IMR-90 (cell line): ENCODE measurements around the gene PARD3. TPM values are rescaled to one million over a fixed set of nuclear protein-coding genes. Genes with fewer than 3 reads are reported as not detected.

ENCODE experiments used
- ATAC-seq: fragments of 200-7000 bp; cut with Tn5 transposase; 2 replicates; pipeline ENCODE4 v1.9.1; 2020; ENCODE audit warnings: low read depth, mild to moderate bottlenecking, moderate library complexity
- BruUV-seq: library from RNA; stranded (reverse); fragments of 400-500 nt; replicated peaks from 2 replicates; lab custom pipeline; 2021; lab: Mats Ljungman, UMichigan
- CTCF ChIA-PET: fragments of 300-600 bp; formaldehyde crosslinking; extraction: SDS; loops from one replicate; lab custom pipeline; 2021; ENCODE audit warnings: antibody characterized with exemption; lab: Yijun Ruan, JAX
- POLR2A ChIA-PET: fragments of 300-600 bp; sonication (Branson Sonifier 250); formaldehyde crosslinking; loops from one replicate; lab custom pipeline; 2022; ENCODE audit warnings: antibody characterized with exemption; ENCODE audit not compliant: unreplicated experiment; lab: Charles Lee
- DNase-seq: peaks from one replicate; pipeline ENCODE4 v3.0.0; 2013
- H2AFZ ChIP-seq: replicated peaks from 2 replicates; pipeline ENCODE3; 2013; ENCODE audit warnings: low read length, mild to moderate bottlenecking; ENCODE audit not compliant: poor library complexity
- H2AK5ac ChIP-seq: 2 replicates; pipeline ENCODE4 v1.6.1; 2013; ENCODE audit warnings: low read depth, low read length, inconsistent platforms
- H2AK9ac ChIP-seq: replicated peaks from 2 replicates; pipeline ENCODE3; 2013; ENCODE audit warnings: mild to moderate bottlenecking, low read depth, low read length, moderate library complexity; ENCODE audit not compliant: poor library complexity
- H2BK120ac ChIP-seq: 2 replicates; pipeline ENCODE4 v1.6.1; 2013; ENCODE audit warnings: low read depth, low read length, inconsistent platforms
- H2BK15ac ChIP-seq: 3 replicates; pipeline ENCODE4 v1.6.1; 2013; ENCODE audit warnings: low read depth, low read length, inconsistent platforms
- H2BK20ac ChIP-seq: 2 replicates; pipeline ENCODE4 v1.6.1; 2013; ENCODE audit warnings: low read depth, mild to moderate bottlenecking, inconsistent platforms, low read length, moderate library complexity
- H2BK5ac ChIP-seq: 2 replicates; pipeline ENCODE4 v1.6.1; 2013; ENCODE audit warnings: mild to moderate bottlenecking, low read depth, low read length, inconsistent platforms; ENCODE audit not compliant: poor library complexity, severe bottlenecking
- H3K14ac ChIP-seq: replicated peaks from 2 replicates; pipeline ENCODE4 v1.6.1; 2013; ENCODE audit warnings: low read depth, low read length, inconsistent platforms
- H3K18ac ChIP-seq: 2 replicates; pipeline ENCODE4 v1.6.1; 2013; ENCODE audit warnings: low read depth, low read length, control low read depth
- H3K23ac ChIP-seq: 2 replicates; pipeline ENCODE4 v1.6.1; 2013; ENCODE audit warnings: low read depth, low read length, inconsistent platforms
- H3K27ac ChIP-seq: 2 replicates; pipeline ENCODE4 v1.5.1; 2013; ENCODE audit warnings: mild to moderate bottlenecking, control low read depth, low read length; ENCODE audit not compliant: insufficient read depth
- H3K27me3 ChIP-seq: 2 replicates; pipeline ENCODE4 v1.6.1; 2013; ENCODE audit warnings: low read length; ENCODE audit not compliant: control insufficient read depth, insufficient read depth
- H3K36me3 ChIP-seq: 2 replicates; pipeline ENCODE4 v1.6.1; 2013; ENCODE audit warnings: low read length, mixed read lengths; ENCODE audit not compliant: control insufficient read depth, insufficient read depth
- H3K4ac ChIP-seq: 2 replicates; pipeline ENCODE4 v1.6.1; 2013; ENCODE audit warnings: low read depth, low read length, inconsistent platforms
- H3K4me1 ChIP-seq: 2 replicates; pipeline ENCODE4 v1.6.1; 2013; ENCODE audit warnings: low read length, mixed read lengths; ENCODE audit not compliant: control insufficient read depth, insufficient read depth
- H3K4me2 ChIP-seq: 2 replicates; pipeline ENCODE4 v1.6.1; 2013; ENCODE audit warnings: low read depth, mild to moderate bottlenecking, control low read depth, low read length, moderate library complexity
- H3K4me3 ChIP-seq: 2 replicates; pipeline ENCODE4 v1.5.1; 2013; ENCODE audit warnings: low read depth, mild to moderate bottlenecking, control low read depth, low read length, moderate library complexity; ENCODE audit not compliant: insufficient read depth
- H3K56ac ChIP-seq: 2 replicates; pipeline ENCODE4 v1.6.1; 2013; ENCODE audit warnings: low read length, inconsistent platforms; ENCODE audit not compliant: insufficient read depth; ENCODE audit errors: extremely low read depth
- H3K79me1 ChIP-seq, 2 experiments: 2 replicates each; pipeline ENCODE4 v1.6.1; 2013; ENCODE audit warnings: low read length in 2 of 2, inconsistent platforms in 1 of 2, low read depth in 1 of 2
- H3K9ac ChIP-seq: 2 replicates; pipeline ENCODE4 v1.6.1; 2013; ENCODE audit warnings: low read depth, low read length, control low read depth
- H3K9me1 ChIP-seq: 2 replicates; pipeline ENCODE4 v1.6.1; 2013; ENCODE audit warnings: low read length, inconsistent platforms; ENCODE audit not compliant: insufficient read depth
- H3K9me3 ChIP-seq: 2 replicates; pipeline ENCODE4 v1.6.1; 2013; ENCODE audit warnings: low read length; ENCODE audit not compliant: control insufficient read depth, insufficient read depth
- H4K20me1 ChIP-seq: 2 replicates; pipeline ENCODE4 v1.6.1; 2013; ENCODE audit warnings: low read length, inconsistent platforms; ENCODE audit not compliant: insufficient read depth
- H4K5ac ChIP-seq: 2 replicates; pipeline ENCODE4 v1.6.1; 2013; ENCODE audit warnings: mild to moderate bottlenecking, low read depth, low read length, control low read depth
- H4K8ac ChIP-seq, 2 experiments: 2 replicates each; pipeline ENCODE4 v1.6.1; 2013; ENCODE audit warnings: low read depth in 2 of 2, low read length in 2 of 2, control low read depth in 1 of 2, inconsistent platforms in 1 of 2
- H4K91ac ChIP-seq: 2 replicates; pipeline ENCODE4 v1.6.1; 2013; ENCODE audit warnings: low read depth, low read length, inconsistent platforms; ENCODE audit not compliant: insufficient read depth
- BHLHE40 ChIP-seq: fragments of 150-350 bp; IDR thresholded peaks from 2 replicates; pipeline ENCODE4 v1.6.1; 2016; ENCODE audit warnings: mild to moderate bottlenecking, low read depth, low read length
- CEBPB ChIP-seq: IDR thresholded peaks from 2 replicates; pipeline ENCODE4 v1.6.1; 2012; ENCODE audit warnings: low read depth, low read length, improper control_type of control experiment
- CHD1 ChIP-seq: IDR thresholded peaks from 2 replicates; pipeline ENCODE4 v1.6.1; 2012; ENCODE audit warnings: low read depth, low read length, improper control_type of control experiment
- FOS ChIP-seq: fragments of 150-350 bp; IDR thresholded peaks from 2 replicates; pipeline ENCODE4 v1.6.1; 2016; ENCODE audit warnings: low read depth, low read length
- MAFK ChIP-seq: IDR thresholded peaks from 2 replicates; pipeline ENCODE4 v1.6.1; 2012; ENCODE audit warnings: low read depth, low read length, improper control_type of control experiment
- MAZ ChIP-seq: IDR thresholded peaks from 2 replicates; pipeline ENCODE4 v1.6.1; 2012; ENCODE audit warnings: low read depth, mild to moderate bottlenecking, low read length, improper control_type of control experiment, moderate library complexity, borderline replicate concordance
- MXI1 ChIP-seq: IDR thresholded peaks from 2 replicates; pipeline ENCODE4 v1.6.1; 2012; ENCODE audit warnings: low read depth, mild to moderate bottlenecking, low read length, moderate library complexity, borderline replicate concordance
- NFE2L2 ChIP-seq: fragments of 150-350 bp; IDR thresholded peaks from 2 replicates; pipeline ENCODE4 v1.6.1; 2016; ENCODE audit warnings: low read depth, mild to moderate bottlenecking, low read length
- POLR2A ChIP-seq: IDR thresholded peaks from 2 replicates; pipeline ENCODE4 v1.6.1; 2012; ENCODE audit warnings: mild to moderate bottlenecking, low read depth, low read length
- RAD21 ChIP-seq: IDR thresholded peaks from 2 replicates; pipeline ENCODE4 v1.6.1; 2012; ENCODE audit warnings: low read length, improper control_type of control experiment
- RCOR1 ChIP-seq: IDR thresholded peaks from 2 replicates; pipeline ENCODE4 v1.6.1; 2012; ENCODE audit warnings: mild to moderate bottlenecking, low read length, improper control_type of control experiment; ENCODE audit not compliant: insufficient replicate concordance
- RFX5 ChIP-seq: IDR thresholded peaks from 2 replicates; pipeline ENCODE4 v1.8.0; 2012; ENCODE audit warnings: low read depth, mild to moderate bottlenecking, low read length, moderate library complexity
- SMC3 ChIP-seq: fragments of 150-350 bp; IDR thresholded peaks from 2 replicates; pipeline ENCODE4 v1.6.1; 2016; ENCODE audit warnings: low read depth, mild to moderate bottlenecking, antibody characterized with exemption, low read length, moderate library complexity
- WGBS, 2 experiments: methylation state at CpG; one replicate each; pipeline versions ENCODE4 v1.1.5 to v1.1.7; 2013; ENCODE audit warnings: missing lambda C conversion rate in 2 of 2; ENCODE audit not compliant: insufficient read length in 1 of 2; ENCODE audit errors: extremely low coverage in 2 of 2; 5-methylcytosine and 5-hydroxymethylcytosine counted together
- dilution Hi-C: fragments of 300-500 bp; cut with HindIII; formaldehyde crosslinking; loops from one replicate; pipeline ENCODE4 v1.14.3; 2018; ENCODE audit warnings: low sequenced_read_pairs; ENCODE audit not compliant: unreplicated experiment
- in situ Hi-C: fragments of 300-500 bp; cut with MboI; formaldehyde crosslinking; loops from 3 replicates; pipeline ENCODE4 v1.14.3; 2019; ENCODE audit warnings: low sequenced_read_pairs, inconsistent platforms, mixed read lengths
- intact Hi-C: fragments of 100-400 bp; cut with micrococcal nuclease; formaldehyde crosslinking; loops from 2 replicates; pipeline ENCODE4 v1.10.0; 2022
- polyA plus RNA-seq, 3 experiments: library from polyadenylated mRNA; depleted of rRNA; stranded (reverse); fragments of >200 nt; gene quantifications; 2 replicates each; pipeline ENCODE4 v1.2.3, GENCODE V29; 2012; ENCODE audit warnings: low replicate concordance in 1 of 3
- total RNA-seq: library from RNA; depleted of rRNA; stranded (reverse); fragments of >200 nt; gene quantifications from 2 replicates; pipeline ENCODE4 v1.2.3, GENCODE V29; 2012
- TF ChIP-seq, protein P1 (sequence below): conservative IDR thresholded peaks from 2 replicates; pipeline ENCODE4 v1.5.1; 2012; ENCODE audit warnings: mild to moderate bottlenecking, low read depth, low read length, improper control_type of control experiment
- TF ChIP-seq, protein P2 (sequence below): fragments of 150-350 bp; IDR thresholded peaks from 2 replicates; pipeline ENCODE4 v1.6.1; 2016; ENCODE audit warnings: low read depth, mild to moderate bottlenecking, low read length, moderate library complexity, borderline replicate concordance
- TF ChIP-seq, protein P3 (sequence below): fragments of 150-350 bp; IDR thresholded peaks from 2 replicates; pipeline ENCODE4 v1.6.1; 2017; ENCODE audit warnings: mild to moderate bottlenecking, antibody characterized with exemption, low read length, low read depth

The PARD3 gene
- total and polyA plus RNA-seq, 2 of the 4 experiments (the other 2 are of a cell fraction), result 14.6 to 37.5 TPM

DNA sequence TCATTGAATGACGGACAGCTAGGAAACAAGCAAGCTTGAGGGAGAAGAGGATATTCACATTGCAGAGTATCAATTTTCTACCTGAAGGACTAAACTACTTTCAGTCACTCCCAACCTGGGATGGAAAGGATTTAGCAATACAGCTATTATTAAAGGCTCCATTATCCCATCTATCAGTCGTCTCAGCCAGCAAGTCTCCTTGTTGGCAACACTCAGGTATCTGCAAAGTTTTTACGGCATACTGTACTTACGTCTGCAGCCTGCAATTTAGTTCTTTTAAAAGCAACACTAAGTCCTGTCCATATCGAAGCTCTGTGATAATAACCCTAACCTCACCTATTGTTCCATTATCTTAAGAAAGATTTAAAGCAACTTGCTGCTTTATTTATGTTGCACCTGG lies 689.4 kb downstream of the PARD3 start:
- CTCF ChIA-PET, result interaction anchor here (0.6 to 0.8 kb wide), 3 partner anchors 713 to 1824 kb away, joined by 3 read pairs; no protein-coding TSS in a partner anchor

More for the DNA sequence above, 689.4 kb downstream of the PARD3 start:
- Histone ChIP-seq H3K27me3 (no peaks in the 10 kb centered on the region), H3K4me1 (peaks cover 4% of the 10 kb centered on the region), H3K36me3 (no peaks in the 10 kb centered on the region), H2AK9ac (no peak overlapping the region), H4K91ac (no peak overlapping the region), H3K9me3 (no peaks in the 10 kb centered on the region), H4K8ac (no peak overlapping the region), H3K9ac (no peak overlapping the region), H3K14ac (no peak overlapping the region), H2BK120ac (no peak overlapping the region), H2BK20ac (no peak overlapping the region), H3K23ac (no peak overlapping the region), H3K4me2 (no peak overlapping the region), H3K18ac (no peak overlapping the region), H3K56ac (no peak overlapping the region), H2BK5ac (no peak overlapping the region), H4K20me1 (no peaks in the 10 kb centered on the region), H3K79me1 (no peaks in the 10 kb centered on the region), H2BK15ac (no peak overlapping the region), H3K9me1 (no peaks in the 10 kb centered on the region), H3K4me3 (no peak overlapping the region), H4K5ac (no peak overlapping the region), H2AK5ac (no peak overlapping the region), H3K4ac (no peak overlapping the region), H3K27ac (no peak overlapping the region), H2AFZ (no peak overlapping the region)
- no peak for TF ChIP-seq NFE2L2
- TF ChIP-seq CHD1, result no peak
- TF ChIP-seq, protein P1, sequence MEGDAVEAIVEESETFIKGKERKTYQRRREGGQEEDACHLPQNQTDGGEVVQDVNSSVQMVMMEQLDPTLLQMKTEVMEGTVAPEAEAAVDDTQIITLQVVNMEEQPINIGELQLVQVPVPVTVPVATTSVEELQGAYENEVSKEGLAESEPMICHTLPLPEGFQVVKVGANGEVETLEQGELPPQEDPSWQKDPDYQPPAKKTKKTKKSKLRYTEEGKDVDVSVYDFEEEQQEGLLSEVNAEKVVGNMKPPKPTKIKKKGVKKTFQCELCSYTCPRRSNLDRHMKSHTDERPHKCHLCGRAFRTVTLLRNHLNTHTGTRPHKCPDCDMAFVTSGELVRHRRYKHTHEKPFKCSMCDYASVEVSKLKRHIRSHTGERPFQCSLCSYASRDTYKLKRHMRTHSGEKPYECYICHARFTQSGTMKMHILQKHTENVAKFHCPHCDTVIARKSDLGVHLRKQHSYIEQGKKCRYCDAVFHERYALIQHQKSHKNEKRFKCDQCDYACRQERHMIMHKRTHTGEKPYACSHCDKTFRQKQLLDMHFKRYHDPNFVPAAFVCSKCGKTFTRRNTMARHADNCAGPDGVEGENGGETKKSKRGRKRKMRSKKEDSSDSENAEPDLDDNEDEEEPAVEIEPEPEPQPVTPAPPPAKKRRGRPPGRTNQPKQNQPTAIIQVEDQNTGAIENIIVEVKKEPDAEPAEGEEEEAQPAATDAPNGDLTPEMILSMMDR, result no peak
- no peak for TF ChIP-seq RFX5
- TF ChIP-seq RCOR1, result no peak
- no peak for TF ChIP-seq POLR2A
- TF ChIP-seq FOS, result no peak
- no peak for TF ChIP-seq BHLHE40
- TF ChIP-seq, protein P2, sequence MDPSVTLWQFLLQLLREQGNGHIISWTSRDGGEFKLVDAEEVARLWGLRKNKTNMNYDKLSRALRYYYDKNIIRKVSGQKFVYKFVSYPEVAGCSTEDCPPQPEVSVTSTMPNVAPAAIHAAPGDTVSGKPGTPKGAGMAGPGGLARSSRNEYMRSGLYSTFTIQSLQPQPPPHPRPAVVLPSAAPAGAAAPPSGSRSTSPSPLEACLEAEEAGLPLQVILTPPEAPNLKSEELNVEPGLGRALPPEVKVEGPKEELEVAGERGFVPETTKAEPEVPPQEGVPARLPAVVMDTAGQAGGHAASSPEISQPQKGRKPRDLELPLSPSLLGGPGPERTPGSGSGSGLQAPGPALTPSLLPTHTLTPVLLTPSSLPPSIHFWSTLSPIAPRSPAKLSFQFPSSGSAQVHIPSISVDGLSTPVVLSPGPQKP, result no peak
- TF ChIP-seq RAD21, result no peak
- no peak for TF ChIP-seq MAFK
- TF ChIP-seq, protein P3, sequence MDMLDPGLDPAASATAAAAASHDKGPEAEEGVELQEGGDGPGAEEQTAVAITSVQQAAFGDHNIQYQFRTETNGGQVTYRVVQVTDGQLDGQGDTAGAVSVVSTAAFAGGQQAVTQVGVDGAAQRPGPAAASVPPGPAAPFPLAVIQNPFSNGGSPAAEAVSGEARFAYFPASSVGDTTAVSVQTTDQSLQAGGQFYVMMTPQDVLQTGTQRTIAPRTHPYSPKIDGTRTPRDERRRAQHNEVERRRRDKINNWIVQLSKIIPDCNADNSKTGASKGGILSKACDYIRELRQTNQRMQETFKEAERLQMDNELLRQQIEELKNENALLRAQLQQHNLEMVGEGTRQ, result no peak
- no peak for TF ChIP-seq MXI1
- TF ChIP-seq CEBPB, result no peak
- TF ChIP-seq MAZ, result no peak
- TF ChIP-seq SMC3, result no peak
- BruUV-seq, result no TSS peak
- in situ Hi-C loops, result no loop called here
- ATAC-seq (no peak), DNase-seq (no peak)
- POLR2A ChIA-PET, result no interaction called here
- dilution Hi-C loops, result no loop called here
- intact Hi-C loops, result no loop called here
- WGBS, 2 experiments, result 100% methylated on average over 2 of the region's 5 CpGs; no CpG with 5 or more reads in 1 of the 2 experiments
